ENCODE measurements around the gene CAMTA1. TPM values are rescaled to one million over a fixed set of nuclear protein-coding genes. Genes with fewer than 3 reads are reported as not detected.

CAMTA1 gene
- total RNA-seq, 1 experiment from 2014 or later = 69.5 TPM

- H4K20me1 ChIP-seq (ENCODE audit: insufficient read depth) = no peaks in the 10 kb centered on the region
- no peaks in the 10 kb centered on the region for H3K79me2 ChIP-seq (ENCODE audit: insufficient read depth, low read length)
- H3K9me3 ChIP-seq (ENCODE audit: control insufficient read depth in 1 of 2, insufficient read depth in 1 of 2, low read depth in 1 of 2, low read length in 2 of 2) = no peaks in the 10 kb centered on the region; a peak in 1 of 4 replicates
- DNase-seq (ENCODE audit: low read depth, low spot score) (no peak), ATAC-seq (no peak)
- ChIA-PET CTCF (no interaction called here), RAD21 (ENCODE audit: low non-redundant PET in 1 of 2, low total read pairs in 2 of 2, uncharacterized antibody in 2 of 2, unreplicated experiment in 2 of 2) (no interaction called here), POLR2A (no interaction called here)
- H3K9ac ChIP-seq (ENCODE audit: low read length) = no peak overlapping the region
- H3K27ac ChIP-seq (ENCODE audit: low read depth, low read length) = no peak overlapping the region
- H3K4me3 ChIP-seq (replicated peaks in 1 of 2; ENCODE audit: low read depth in 1 of 2, low read length in 2 of 2) = no peak overlapping the region
- H3K9me2 ChIP-seq (ENCODE audit: insufficient read depth) = no peaks in the 10 kb centered on the region
- peaks cover 0 to 7% of the 10 kb centered on the region in 2 experiments; a peak in 3 of 4 replicates for H3K4me1 ChIP-seq (ENCODE audit: control insufficient read depth in 1 of 2, insufficient read depth in 2 of 2, low read length in 2 of 2)
- no peak overlapping the region for H3K4me2 ChIP-seq (ENCODE audit: low read length)
- no peaks in the 10 kb centered on the region for H3K36me3 ChIP-seq (ENCODE audit: control insufficient read depth in 1 of 2, insufficient read depth in 2 of 2, low read length in 2 of 2)
- TF ChIP-seq POLR2AphosphoS5 (IDR thresholded peaks at IDR 0.05; ENCODE audit: low read depth, low read length) = no peak
- no peak for TF ChIP-seq EZH2phosphoT487 (IDR thresholded peaks at IDR 0.05; ENCODE audit: borderline replicate concordance)
- TF ChIP-seq ZNF274 (IDR thresholded peaks at IDR 0.05; ENCODE audit: low read depth, low read length) = no peak
- TF ChIP-seq JUND (IDR thresholded peaks at IDR 0.05) = no peak
- TF ChIP-seq ELF1 (IDR thresholded peaks at IDR 0.05; ENCODE audit: borderline replicate concordance, low read depth) = no peak
- no peak for TF ChIP-seq CBX3 (IDR thresholded peaks at IDR 0.05; ENCODE audit: low read depth)
- no peak for TF ChIP-seq FOSL1 (IDR thresholded peaks at IDR 0.05; ENCODE audit: low read depth)
- H3K27me3 ChIP-seq (ENCODE audit: insufficient read depth, low read length) = peaks cover 5% of the 10 kb centered on the region; the same call in 1 of the 2 replicates
- no TSS peak for BruUV-seq (replicated peaks)
- intact Hi-C loops (cut with micrococcal nuclease) = no loop called here
- no peak overlapping the region for H2AFZ ChIP-seq (ENCODE audit: low read depth, low read length, poor library complexity, severe bottlenecking)
Measured at GRCh38 chr1:6996866-6997265, 211.6 kb downstream of the CAMTA1 start.

GRCh38 chr1:6998267-6998666, 213.0 kb downstream of the CAMTA1 start:
- H3K27ac ChIP-seq (ENCODE audit: low read depth, low read length) = no peak overlapping the region
- ChIA-PET CTCF (interaction anchor here (1.0 to 1.4 kb wide), 5 partner anchors 44 to 649 kb away, joined by 3 to 4 read pairs (median 4); partner anchors contain the start of gene DNAJC11), RAD21 (ENCODE audit: low non-redundant PET in 1 of 2, low total read pairs in 2 of 2, uncharacterized antibody in 2 of 2, unreplicated experiment in 2 of 2) (interaction anchor here in 1 of 2 experiments (0.6 kb wide), 1 partner anchor 130 kb away, joined by 3 read pairs; no protein-coding TSS in a partner anchor), POLR2A (no interaction called here)
- H3K4me3 ChIP-seq (replicated peaks in 1 of 2; ENCODE audit: low read depth in 1 of 2, low read length in 2 of 2) = no peak overlapping the region
- no peaks in the 10 kb centered on the region; a peak in 1 of 4 replicates for H3K9me3 ChIP-seq (ENCODE audit: control insufficient read depth in 1 of 2, insufficient read depth in 1 of 2, low read depth in 1 of 2, low read length in 2 of 2)
- no TSS peak for BruUV-seq (replicated peaks)
- peak; percentile 67 for TF ChIP-seq RAD21 (IDR thresholded peaks at IDR 0.05; ENCODE audit: low read depth)
- TF ChIP-seq ELF1 (IDR thresholded peaks at IDR 0.05; ENCODE audit: borderline replicate concordance, low read depth) = no peak
- peak; percentile 54 to 84 (median 64); a peak in 5 of 6 replicates for TF ChIP-seq CTCF (IDR thresholded peaks at IDR 0.05 in 2 of 3, conservative IDR thresholded peaks at IDR 0.05 in 1 of 3; ENCODE audit: borderline replicate concordance in 1 of 3, insufficient read depth in 1 of 3, low read depth in 2 of 3, low read length in 2 of 3)
- TF ChIP-seq ATF3 (IDR thresholded peaks at IDR 0.05) = no peak
- peak; percentile 98 for TF ChIP-seq MAX (IDR thresholded peaks at IDR 0.05)
- peak; percentile 49 for TF ChIP-seq TCF7L2 (IDR thresholded peaks at IDR 0.05; ENCODE audit: borderline replicate concordance, extremely low read depth, insufficient read depth, insufficient read length)
- TF ChIP-seq CBX3 (IDR thresholded peaks at IDR 0.05; ENCODE audit: low read depth) = 0 out of 2 replicates have a peak, but pooled peaks have one; percentile 81
- no peak for TF ChIP-seq SRF (IDR thresholded peaks at IDR 0.05; ENCODE audit: low read depth)
- H3K36me3 ChIP-seq (ENCODE audit: control insufficient read depth in 1 of 2, insufficient read depth in 2 of 2, low read length in 2 of 2) = no peaks in the 10 kb centered on the region
- no peaks in the 10 kb centered on the region for H3K79me2 ChIP-seq (ENCODE audit: insufficient read depth, low read length)
- intact Hi-C loops (cut with micrococcal nuclease) = loop anchor here (2.0 kb wide), 1 partner anchor 211 kb away; no protein-coding TSS in a partner anchor
- H4K20me1 ChIP-seq (ENCODE audit: insufficient read depth) = no peaks in the 10 kb centered on the region
- DNase-seq (ENCODE audit: low read depth, low spot score) = peak; percentile 86
- peak; percentile 100 for ATAC-seq
- peak overlapping the region; percentile 64 for H2AFZ ChIP-seq (ENCODE audit: low read depth, low read length, poor library complexity, severe bottlenecking)
- H3K4me1 ChIP-seq (ENCODE audit: control insufficient read depth in 1 of 2, insufficient read depth in 2 of 2, low read length in 2 of 2) = peaks cover 0 to 7% of the 10 kb centered on the region in 2 experiments; a peak in 3 of 4 replicates
- H3K27me3 ChIP-seq (ENCODE audit: insufficient read depth, low read length) = peaks cover 5% of the 10 kb centered on the region; the same call in 1 of the 2 replicates
- H3K4me2 ChIP-seq (ENCODE audit: low read length) = peak overlapping the region; percentile 58
- H3K9ac ChIP-seq (ENCODE audit: low read length) = no peak overlapping the region
- no peaks in the 10 kb centered on the region for H3K9me2 ChIP-seq (ENCODE audit: insufficient read depth)

All from HCT116 (cell line).